ENCODE results near the gene KRTAP2-1.

DNA sequence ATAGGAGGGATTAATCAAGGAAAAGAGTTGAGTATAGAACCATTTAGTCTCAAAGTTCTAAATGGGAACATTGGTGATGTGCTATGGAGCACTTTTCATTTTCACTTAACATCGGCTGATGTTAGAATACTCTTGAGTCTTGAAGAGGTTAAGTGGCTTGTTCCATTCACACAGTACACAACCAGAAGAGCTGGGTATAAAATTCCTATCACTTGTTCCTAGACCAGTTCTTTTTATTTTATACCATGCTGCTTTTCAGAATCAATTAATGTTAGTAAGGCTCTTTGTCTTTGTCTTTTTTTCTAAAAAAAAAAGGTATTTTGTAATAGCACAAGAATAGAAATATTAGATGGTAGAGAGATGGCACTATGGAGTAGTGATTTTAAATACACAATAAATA, 4.2 kb downstream of the KRTAP2-1 start:
- TF ChIP-seq, protein P1, sequence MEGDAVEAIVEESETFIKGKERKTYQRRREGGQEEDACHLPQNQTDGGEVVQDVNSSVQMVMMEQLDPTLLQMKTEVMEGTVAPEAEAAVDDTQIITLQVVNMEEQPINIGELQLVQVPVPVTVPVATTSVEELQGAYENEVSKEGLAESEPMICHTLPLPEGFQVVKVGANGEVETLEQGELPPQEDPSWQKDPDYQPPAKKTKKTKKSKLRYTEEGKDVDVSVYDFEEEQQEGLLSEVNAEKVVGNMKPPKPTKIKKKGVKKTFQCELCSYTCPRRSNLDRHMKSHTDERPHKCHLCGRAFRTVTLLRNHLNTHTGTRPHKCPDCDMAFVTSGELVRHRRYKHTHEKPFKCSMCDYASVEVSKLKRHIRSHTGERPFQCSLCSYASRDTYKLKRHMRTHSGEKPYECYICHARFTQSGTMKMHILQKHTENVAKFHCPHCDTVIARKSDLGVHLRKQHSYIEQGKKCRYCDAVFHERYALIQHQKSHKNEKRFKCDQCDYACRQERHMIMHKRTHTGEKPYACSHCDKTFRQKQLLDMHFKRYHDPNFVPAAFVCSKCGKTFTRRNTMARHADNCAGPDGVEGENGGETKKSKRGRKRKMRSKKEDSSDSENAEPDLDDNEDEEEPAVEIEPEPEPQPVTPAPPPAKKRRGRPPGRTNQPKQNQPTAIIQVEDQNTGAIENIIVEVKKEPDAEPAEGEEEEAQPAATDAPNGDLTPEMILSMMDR (conservative IDR thresholded peaks at IDR 0.05; ENCODE audit: low read depth, low read length), result no peak
- no peak for TF ChIP-seq EZH2 (IDR thresholded peaks at IDR 0.05; ENCODE audit: borderline replicate concordance, low read depth, low read length, poor library complexity, severe bottlenecking)

Measured in A673 (cell line).